ENCODE measurements around the gene CNOT4. TPM values are rescaled to one million over a fixed set of nuclear protein-coding genes. Genes with fewer than 3 reads are reported as not detected.

CNOT4 gene
- total RNA-seq, 2 experiments from 2014 or later: 21.9 to 24.6 TPM

GRCh38 chr7:135313971-135314370 is 195.9 kb downstream of the CNOT4 start:
- H3K36me3 Mint-ChIP-seq (ENCODE audit: low read depth): no peaks in the 10 kb centered on the region
- no peaks in the 10 kb centered on the region for H3K4me1 Mint-ChIP-seq
- ChIA-PET CTCF (interaction anchor here (0.6 kb wide), 1 partner anchor 39 kb away, joined by 3 read pairs; no protein-coding TSS in a partner anchor), POLR2A (no interaction called here)
- no peak overlapping the region for H3K27ac Mint-ChIP-seq
- H3K9me3 Mint-ChIP-seq: no peaks in the 10 kb centered on the region
- no peak overlapping the region for H3K4me3 Mint-ChIP-seq
- no peak for DNase-seq
- H3K27me3 Mint-ChIP-seq: no peaks in the 10 kb centered on the region

Other genes with a start within 250 kb of the CNOT4 start
- gene NUP205, start 47.8 kb upstream of the CNOT4 start, total RNA-seq: 10 to 100 TPM; 91.2 to 92.3 TPM
- 10 to 100 TPM; 19.7 to 20.5 TPM for gene STMP1, start 152.4 kb upstream of the CNOT4 start, total RNA-seq
- not detected for gene SLC13A4, start 218.1 kb upstream of the CNOT4 start, total RNA-seq
- not detected for gene FAM180A, start 238.7 kb upstream of the CNOT4 start, total RNA-seq

All from activated CD4-positive, alpha-beta memory T cell treated with anti-CD3 and anti-CD28 coated beads, Interleukin-2, amount 10 ng/mL, durations not matched to agents 7 days and 5 days (primary cell).